Stimulated activated CD4-positive, alpha-beta T cell treated with anti-CD3 and anti-CD28 coated beads, Interleukin-1b, Interleukin-23, amount 100 ng/mL, for 4 hours (primary cell): ENCODE data around the gene ACOD1.
"Not testable (repeated sequence)": the region's sequence is repeated elsewhere in the genome, so short reads cannot be mapped to it uniquely, and the experiment has no call there.

Source experiments
- DNase-seq, 2 donors: peaks; one replicate each; pipeline ENCODE4 v3.0.0-alpha.2; 2020; ENCODE audit warnings: low read depth in 2 of 2

The ACOD1 gene

GRCh38 chr13:76953968-76954367 is 5.7 kb downstream of the ACOD1 start:
- DNase-seq: no peak

DNA sequence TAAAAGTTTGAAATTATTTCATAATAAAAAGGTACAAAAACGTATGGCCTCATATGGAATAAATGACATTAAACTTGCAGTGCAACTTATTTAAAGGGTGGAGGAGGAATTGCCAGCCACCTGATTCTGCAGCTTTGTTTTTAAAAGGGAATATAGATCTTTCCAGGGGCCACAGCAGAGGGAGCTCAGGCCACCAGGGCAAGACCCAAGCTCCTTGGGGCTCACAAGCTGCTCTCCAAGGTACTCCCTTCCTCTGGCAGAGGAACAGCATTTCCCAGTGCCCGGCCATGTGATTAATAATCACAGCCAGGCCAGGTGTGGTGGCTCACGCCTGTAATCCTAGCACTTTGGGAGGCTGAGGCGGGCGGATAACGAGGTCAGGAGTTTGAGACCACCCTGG is 6.2 kb downstream of the ACOD1 start:
- no peak for DNase-seq

GRCh38 chr13:76955193-76955592 is 6.9 kb downstream of the ACOD1 start:
- DNase-seq: no peak

DNA sequence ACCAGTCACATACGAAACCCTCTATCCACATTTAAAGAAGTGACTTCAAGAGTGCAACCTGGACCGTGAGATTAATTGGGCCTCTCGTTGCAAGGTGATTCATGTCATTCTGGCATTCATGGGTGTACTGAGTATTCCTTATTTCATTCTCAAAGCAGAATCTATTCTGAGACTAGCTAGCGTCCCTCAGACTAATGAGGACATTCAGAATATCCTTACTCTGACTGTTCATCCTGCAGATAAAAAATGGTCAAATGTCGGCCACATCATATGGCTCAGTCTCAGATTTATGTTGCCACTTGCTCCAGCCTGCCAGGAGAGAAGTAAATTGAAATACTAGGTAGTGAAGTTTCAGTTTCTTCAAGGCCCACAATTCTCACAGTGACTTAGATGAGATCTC is 7.3 kb downstream of the ACOD1 start:
- DNase-seq: no peak

- no peak for DNase-seq
Measured at GRCh38 chr13:76958841-76959432, 10.6 kb downstream of the ACOD1 start.

GRCh38 chr13:76959734-76960133 is 11.4 kb downstream of the ACOD1 start:
- not testable (repeated sequence) for DNase-seq

- no peak for DNase-seq
Measured at GRCh38 chr13:76965759-76966421, 17.6 kb downstream of the ACOD1 start.

GRCh38 chr13:76967031-76967430 is 18.7 kb downstream of the ACOD1 start:
- DNase-seq: no peak

- DNase-seq: no peak
Measured at GRCh38 chr13:76968041-76968440, 19.7 kb downstream of the ACOD1 start.

DNA sequence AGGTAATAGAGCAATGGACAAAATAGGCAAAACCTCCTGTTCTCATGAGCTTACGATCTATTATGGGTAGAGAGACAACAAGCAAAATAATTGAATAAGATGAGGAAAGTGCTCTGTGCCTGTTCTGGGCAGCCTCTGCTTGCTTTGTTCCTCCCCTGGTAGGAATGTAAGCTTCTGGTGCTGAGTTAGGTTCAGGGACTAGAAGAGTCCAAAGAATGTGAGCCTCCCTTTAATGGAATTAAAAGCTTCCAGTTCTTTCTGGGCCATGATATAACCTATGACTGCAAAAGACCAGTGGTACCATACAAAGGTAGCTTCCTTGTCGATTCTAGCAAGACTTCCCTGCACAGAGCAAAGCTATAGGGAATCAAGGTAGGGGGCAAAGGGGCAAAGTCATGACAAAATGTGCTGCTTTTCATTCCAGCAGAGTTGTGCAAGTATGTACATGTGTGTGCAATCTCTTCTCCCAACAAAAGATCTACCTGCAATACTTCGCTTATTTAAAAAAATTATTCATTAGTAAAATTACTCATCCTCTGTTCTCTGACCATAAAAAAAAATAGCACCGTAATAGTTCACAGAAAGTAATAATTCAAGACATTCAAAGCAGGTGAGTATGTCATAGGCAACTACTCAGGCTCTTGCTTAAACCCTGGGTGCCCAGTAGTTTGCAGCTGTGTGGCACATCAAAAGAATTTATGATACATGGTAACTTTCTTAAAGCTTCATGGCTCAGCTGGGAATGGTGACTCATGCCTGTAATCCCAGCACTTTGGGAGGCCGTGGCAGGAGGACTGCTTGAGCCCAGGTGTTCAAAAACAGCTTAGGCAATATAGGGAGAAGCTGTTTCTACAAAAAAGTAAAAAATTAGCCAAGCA is 21.4 kb downstream of the ACOD1 start:
- DNase-seq: no peak

DNA sequence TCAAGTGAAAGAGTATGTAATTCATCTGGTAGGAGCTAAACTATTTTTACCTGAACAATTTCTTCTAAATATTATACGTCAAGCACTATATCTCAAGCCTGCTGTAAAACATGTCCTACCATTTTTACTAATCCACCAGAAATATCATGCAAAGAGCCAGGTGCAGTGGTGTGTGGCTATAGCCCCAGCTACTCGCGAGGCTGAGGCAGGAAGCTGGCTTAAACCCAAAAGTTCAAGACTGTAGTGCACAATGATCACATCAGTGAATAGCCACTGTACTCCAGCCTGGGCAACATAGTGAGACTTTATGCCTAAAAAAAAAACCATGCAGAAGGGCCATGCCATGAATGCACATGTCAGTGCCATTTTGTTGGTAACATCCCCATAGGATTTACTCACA is 22.9 kb downstream of the ACOD1 start:
- no peak for DNase-seq

DNA sequence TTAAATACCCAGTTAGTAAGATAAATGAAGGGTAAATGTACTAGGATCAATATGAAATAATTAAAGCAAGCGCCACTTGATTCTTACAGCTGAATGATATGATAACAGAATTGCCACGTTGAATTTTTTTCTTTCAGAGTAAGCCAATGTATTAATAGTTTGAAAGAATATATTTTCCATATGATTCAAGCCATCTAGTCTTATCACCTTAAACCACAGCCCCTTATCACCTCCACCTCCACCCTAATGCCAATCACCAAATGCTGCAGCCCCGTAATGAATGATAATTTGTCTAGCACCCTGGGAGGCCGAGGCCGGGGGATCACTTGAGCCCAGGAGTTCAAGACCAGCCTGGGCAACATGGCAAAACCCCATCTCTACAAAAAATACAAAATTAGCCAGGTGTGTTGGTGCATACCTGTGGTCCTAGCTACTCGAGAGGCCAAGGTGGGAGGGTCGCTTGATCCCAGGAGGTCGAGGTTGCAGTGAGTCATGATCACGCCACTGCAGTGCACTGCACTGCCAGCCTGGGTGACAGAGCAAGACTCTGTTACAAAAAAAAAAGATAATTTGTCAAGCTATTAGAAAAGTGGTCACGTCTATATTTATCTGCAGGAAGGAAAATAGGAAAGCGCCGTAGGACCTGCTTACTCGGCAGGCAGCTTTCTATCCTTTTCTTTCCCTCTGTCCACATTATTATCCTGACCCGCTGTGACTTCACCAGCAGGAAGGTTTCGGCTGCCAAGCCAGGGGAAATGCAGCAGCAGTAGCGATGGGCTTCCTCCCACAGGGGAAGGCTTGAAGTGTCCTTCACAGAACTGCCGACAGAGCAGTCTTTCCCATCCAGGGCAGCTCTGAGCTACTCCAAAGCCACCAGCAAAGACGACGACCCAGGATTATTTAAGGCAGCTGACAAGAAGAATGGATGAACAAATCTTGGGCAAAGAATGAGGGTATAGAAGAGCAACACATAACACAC is 23.8 kb downstream of the ACOD1 start:
- no peak for DNase-seq

DNA sequence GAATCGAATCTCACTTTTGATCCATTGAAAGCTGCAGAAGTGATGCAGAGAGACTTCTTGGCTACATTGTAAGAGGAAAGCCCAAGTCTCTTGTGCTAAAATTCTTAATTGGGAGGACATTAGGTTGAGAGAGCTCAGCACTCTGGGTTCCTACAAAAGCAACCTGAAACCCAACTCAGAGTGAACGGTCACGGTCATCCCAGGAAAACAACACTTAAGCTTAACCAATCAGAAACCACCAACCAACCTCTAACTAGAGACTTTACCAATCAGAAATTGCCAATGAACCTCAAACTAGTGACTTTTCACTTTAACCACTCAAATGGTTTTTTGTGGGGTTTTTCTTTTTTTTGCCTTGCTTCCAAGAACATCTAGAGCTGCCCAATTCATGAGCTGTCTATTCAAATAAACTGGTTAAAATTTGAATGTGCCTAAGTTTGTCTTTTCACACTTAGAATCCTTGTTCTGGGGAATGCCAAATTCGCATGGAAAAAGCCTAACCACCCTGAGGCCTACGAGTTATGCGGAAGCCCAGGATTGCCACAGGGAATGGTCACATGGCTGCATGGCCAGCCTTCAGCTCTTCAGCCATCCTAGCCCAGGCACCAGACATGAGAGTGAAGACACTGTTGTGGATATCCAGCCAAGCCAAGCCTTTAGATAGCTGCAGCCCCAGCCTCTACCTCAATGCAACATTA is 25.8 kb downstream of the ACOD1 start:
- no peak for DNase-seq

DNA sequence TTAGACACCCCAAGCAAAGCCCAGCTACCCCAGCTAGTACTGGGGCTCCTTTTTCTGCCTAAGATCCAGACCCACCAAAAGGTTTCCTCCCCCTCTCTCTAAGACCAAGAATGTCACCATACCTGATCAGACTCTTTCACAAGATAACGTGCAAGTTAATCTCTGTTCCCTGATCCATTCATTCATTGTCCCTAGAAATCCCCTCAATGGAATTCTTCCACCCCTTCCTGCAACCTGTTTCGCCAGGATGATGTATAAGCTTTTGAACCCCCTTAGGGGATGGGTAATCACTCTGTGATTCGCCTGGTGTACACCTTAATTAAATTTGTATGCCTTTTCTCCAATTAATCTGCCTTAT is 26.3 kb downstream of the ACOD1 start:
- no peak for DNase-seq

- DNase-seq: no peak
Measured at GRCh38 chr13:76975863-76976262, 27.6 kb downstream of the ACOD1 start.

- no peak for DNase-seq
Measured at GRCh38 chr13:76976490-76976889, 28.2 kb downstream of the ACOD1 start.

DNA sequence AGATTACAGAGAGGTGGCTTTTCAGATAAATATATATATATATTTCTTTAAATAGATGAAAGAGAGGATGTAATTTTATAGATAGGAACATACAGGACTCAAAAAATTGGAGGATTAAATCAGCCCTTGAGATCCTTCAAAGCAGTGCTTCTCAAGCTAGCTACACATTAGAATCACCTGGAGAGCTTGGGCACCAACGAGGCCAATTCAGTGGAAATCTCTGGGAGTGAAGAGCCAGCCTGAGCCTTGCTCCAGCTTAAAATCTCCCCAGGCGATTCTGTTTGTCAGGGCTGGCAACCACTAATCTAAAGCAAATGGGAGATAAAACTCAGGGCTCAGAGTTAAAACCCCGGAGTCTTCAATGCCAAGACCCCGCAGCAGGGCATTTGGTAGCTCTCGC is 28.6 kb downstream of the ACOD1 start:
- no peak for DNase-seq

GRCh38 chr13:76980075-76980718 is 31.9 kb downstream of the ACOD1 start:
- DNase-seq: peak; percentile 86 to 91

DNA sequence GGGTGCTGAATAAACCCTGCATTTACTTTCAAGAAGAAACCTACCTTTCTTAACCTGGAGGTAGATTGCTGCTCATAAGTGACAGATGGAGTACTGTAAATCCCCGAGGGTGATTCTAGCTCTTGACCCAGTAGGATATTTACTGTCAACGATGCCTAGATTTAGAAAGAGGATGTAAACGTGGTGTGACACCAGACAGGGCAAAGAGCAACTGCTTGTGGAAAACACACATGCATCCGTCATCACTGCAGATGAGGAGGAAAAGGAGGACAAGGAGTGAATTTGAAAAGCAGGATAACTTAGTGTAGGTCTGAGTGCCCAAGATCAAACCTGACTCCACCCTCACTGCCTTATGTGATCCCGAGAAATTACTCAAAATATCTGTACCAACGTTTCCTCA is 33.8 kb downstream of the ACOD1 start:
- no peak for DNase-seq

DNA sequence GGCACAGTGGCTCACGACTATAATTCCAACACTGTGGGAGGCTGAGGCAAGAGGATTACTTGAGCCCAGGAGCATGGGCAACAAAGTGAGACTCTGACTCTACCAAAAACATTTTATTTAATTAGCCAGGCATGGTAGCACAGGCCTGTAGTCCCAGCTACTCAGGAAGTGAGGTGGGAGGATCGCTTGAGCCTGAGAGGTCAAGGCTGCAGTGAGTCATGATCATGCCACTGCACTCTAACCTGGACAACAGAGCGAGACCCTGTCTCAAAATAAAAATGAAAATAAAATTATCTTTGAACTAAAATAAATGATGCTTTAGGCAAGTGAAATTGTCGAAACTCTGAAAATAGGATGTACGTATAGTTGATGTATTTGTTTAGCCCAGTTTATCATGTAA is 35.4 kb downstream of the ACOD1 start:
- DNase-seq: no peak

GRCh38 chr13:76991432-76991795 is 43.1 kb downstream of the ACOD1 start:
- DNase-seq: peak; percentile 39 to 44
